T follicular helper cell (primary cell): ENCODE results near the gene NEURL2.

Experiments used
- DNase-seq: peaks from one replicate; pipeline ENCODE4 v3.0.0-alpha.2; 2020; ENCODE audit warnings: low read depth

Gene NEURL2

DNA sequence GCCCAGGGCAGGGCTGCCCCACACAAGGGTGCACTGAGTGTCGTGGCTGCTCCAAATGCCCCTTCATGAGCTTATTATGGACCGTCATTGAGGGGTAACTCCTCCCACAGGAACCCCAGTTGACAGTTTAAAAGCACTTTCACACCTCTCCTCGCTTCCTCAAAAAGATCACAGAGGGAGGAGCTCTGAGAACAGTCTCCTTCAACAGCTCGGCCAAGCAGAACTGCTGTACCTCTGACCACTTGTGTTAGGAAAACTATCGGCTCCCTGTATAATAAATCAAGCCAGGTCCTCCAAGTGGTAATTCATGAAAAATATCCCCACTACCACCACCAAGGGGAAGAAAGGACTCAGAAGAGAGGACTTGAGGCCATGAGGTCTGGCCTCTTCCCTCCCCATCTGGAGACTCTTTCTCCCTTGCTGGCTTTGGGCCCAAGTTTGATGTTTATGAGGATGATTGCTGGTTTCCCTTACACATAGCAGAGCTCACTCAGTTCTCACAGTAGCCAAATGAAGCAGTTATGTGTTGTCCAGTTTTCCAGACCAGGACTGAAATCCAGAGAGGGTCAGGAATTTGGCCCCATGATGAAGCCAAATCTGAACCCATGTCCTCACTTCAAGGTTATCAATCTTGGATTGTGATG, 48.7 kb downstream of the NEURL2 start:
- no peak for DNase-seq

DNA sequence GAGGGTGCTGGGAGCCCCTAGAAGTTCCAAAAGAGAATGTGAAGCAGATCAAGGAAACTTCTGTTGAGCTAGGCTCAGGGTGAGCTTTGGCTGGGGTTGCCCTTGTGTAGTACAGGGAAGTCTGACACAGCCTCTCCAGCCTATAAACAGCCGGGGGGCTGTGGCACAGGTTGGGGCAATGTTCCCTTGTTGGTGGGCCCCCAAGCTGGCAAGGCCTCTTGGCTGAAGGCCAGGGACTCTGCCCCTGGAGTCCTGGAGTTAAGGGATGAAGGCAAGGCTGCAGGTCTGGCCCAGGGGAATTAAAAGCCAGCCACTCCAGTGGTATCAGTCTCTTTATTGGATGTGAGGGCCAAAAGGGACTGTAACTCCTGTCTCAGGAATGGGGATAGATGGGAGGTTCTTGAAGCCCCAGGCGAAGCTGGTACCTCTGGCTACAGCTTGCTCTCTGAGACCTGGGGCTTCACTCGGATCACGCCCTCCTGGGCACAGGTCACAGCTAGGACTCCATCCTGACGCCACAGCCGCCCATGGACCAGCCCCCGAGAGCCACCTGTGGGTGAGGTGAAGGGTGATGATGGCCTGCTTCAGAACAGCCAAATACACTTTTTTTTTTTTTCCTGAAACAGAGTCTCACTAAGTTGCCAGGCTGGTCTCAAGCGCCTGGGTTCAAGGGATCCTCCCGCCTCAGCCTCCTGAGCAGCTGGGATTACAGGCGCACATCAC, 49.4 kb downstream of the NEURL2 start:
- DNase-seq, result no peak

DNA sequence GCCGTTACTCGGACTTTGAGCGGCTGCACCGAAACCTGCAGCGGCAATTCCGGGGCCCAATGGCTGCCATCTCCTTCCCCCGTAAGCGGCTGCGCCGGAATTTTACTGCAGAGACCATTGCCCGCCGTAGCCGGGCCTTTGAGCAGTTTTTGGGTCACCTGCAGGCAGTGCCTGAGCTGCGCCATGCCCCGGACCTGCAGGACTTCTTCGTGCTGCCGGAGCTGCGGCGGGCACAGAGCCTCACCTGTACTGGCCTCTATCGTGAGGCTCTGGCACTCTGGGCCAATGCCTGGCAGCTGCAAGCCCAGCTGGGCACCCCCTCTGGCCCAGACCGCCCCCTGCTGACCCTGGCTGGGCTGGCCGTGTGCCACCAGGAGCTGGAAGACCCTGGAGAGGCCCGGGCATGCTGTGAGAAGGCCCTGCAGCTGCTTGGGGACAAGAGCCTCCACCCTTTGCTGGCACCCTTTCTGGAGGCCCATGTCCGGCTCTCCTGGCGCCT, 50.3 kb downstream of the NEURL2 start:
- DNase-seq, result no peak
